Measurements from ENCODE around the gene GALNT14. TPM values are rescaled to one million over a fixed set of nuclear protein-coding genes. Genes with fewer than 3 reads are reported as not detected.

The GALNT14 gene
- total RNA-seq, 2 donors from 2014 or later = 0.15 to 1.0 TPM

DNA sequence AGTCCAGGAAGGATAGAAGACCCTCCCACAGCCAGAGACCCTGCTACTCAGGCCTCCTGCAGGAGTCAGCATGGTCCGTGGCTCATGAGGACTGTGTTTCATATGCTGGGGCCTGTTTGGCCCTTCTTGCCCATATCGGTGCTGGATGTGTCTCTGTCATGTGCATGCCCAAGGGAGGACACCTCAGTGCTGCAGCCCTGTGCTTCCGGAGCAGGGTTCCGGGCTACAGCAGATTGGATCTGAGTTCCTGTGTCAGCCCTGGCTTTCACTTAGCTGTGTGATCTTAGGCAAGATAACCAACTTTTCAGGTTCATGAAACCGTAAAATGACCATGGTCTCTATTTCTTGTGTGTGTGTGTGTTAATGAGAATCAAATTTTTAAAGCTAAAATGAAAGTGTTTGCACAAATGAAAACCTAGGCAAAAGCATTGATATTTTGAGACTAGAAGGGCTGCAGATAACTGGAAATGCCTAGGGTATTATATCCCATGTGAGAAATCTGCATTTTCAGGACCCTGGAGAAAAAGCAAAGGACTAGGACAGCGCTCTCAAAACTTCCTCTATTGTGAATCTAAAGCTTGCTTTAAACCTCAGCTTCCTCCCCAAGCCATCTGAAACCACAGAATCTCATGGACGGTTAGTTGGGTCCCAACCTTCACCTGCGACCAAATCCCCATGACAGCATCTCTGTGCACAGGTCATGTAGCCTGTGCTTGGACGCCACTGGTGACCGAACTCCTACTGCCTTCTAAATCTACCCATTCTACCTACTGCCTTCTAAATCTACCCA is 272.2 kb downstream of the GALNT14 start:
- H3K36me3 ChIP-seq = no peaks in the 10 kb centered on the region
- no peak for DNase-seq (ENCODE audit: low spot score)
- no peak overlapping the region for H3K27ac ChIP-seq
- H3K27me3 ChIP-seq = no peaks in the 10 kb centered on the region
- H3K4me3 ChIP-seq = no peak overlapping the region
- H3K9me3 ChIP-seq = no peaks in the 10 kb centered on the region
- TF ChIP-seq, protein P1, sequence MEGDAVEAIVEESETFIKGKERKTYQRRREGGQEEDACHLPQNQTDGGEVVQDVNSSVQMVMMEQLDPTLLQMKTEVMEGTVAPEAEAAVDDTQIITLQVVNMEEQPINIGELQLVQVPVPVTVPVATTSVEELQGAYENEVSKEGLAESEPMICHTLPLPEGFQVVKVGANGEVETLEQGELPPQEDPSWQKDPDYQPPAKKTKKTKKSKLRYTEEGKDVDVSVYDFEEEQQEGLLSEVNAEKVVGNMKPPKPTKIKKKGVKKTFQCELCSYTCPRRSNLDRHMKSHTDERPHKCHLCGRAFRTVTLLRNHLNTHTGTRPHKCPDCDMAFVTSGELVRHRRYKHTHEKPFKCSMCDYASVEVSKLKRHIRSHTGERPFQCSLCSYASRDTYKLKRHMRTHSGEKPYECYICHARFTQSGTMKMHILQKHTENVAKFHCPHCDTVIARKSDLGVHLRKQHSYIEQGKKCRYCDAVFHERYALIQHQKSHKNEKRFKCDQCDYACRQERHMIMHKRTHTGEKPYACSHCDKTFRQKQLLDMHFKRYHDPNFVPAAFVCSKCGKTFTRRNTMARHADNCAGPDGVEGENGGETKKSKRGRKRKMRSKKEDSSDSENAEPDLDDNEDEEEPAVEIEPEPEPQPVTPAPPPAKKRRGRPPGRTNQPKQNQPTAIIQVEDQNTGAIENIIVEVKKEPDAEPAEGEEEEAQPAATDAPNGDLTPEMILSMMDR (IDR thresholded peaks at IDR 0.05) = no peak
- no peaks in the 10 kb centered on the region for H3K4me1 ChIP-seq

DNA sequence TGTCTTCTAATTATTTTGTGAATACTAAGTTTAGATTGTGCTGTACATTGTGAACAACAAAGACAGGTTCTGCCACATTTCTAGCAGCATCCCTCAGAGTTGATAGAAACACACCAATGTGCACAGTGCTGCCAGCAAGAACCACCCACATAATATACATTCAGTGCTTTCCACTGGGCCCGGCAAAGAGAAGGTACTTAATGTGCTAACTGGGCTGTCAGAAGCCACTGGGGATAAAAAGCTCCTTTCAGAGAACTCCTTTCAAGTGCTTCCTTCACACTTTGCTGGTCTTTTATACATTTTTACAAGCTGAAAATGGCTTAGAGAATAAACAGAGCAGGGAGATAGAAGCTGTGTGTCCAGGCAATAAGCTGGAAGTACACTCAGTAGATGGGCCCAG is 273.0 kb downstream of the GALNT14 start:
- H3K4me3 ChIP-seq = no peak overlapping the region
- no peaks in the 10 kb centered on the region for H3K9me3 ChIP-seq
- H3K27me3 ChIP-seq = no peaks in the 10 kb centered on the region
- DNase-seq (ENCODE audit: low spot score) = no peak
- H3K27ac ChIP-seq = no peak overlapping the region
- H3K36me3 ChIP-seq = no peaks in the 10 kb centered on the region
- no peaks in the 10 kb centered on the region for H3K4me1 ChIP-seq
- TF ChIP-seq, protein P1 (IDR thresholded peaks at IDR 0.05) = no peak

DNA sequence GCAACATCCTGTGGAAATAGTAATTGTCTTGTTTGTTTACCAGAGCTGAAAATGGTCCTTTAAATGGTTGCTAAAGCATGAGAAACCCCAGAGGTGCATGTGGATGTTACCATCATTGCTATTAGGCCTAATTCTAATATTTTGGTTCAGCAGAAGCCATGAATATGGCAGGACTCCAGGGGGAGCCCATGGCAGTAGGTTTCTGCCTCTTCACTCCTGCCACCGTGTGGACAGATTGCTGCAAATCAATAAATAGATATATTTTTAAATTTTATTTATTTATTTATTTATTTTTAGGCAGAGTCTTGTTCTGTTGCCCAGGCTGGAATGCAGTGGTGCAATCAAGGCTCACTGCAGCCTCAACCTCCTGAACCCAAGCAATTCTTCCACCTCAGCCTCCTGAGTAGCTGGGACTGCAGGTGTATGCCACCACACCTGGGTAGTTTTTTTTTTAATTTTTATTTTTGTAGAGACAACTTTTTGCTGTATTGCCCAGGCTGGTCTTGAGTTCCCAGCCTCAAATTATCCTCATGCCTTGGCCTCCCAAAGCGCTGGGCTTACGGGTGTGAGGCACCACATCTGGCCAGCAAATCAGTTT is 276.1 kb downstream of the GALNT14 start:
- Histone ChIP-seq H3K27ac (no peak overlapping the region), H3K27me3 (no peaks in the 10 kb centered on the region), H3K4me3 (no peak overlapping the region), H3K9me3 (no peaks in the 10 kb centered on the region), H3K36me3 (no peaks in the 10 kb centered on the region), H3K4me1 (no peaks in the 10 kb centered on the region)
- DNase-seq (ENCODE audit: low spot score) = no peak
- TF ChIP-seq, protein P1 (IDR thresholded peaks at IDR 0.05) = peak; percentile 36 to 72

DNA sequence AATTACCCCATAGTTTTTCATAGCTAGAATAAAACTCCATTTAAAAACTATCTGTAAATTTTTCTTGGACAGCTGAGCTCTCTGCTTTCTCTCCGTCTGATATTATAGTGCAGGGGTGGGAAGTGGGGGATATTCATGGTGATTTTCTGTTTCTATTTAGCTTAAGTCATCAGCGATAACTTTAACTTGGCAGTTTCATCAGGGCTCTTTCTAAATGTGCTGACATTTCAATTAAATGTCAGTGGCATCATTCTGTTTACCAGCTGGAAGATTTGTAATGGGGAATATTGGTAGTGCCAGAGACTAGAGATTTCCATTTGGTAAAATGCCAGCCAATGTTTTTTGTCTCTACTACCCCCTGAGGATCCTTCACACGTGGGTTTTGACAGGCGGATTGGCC is 277.5 kb downstream of the GALNT14 start:
- Histone ChIP-seq H3K4me3 (no peak overlapping the region), H3K9me3 (no peaks in the 10 kb centered on the region), H3K27me3 (no peaks in the 10 kb centered on the region), H3K27ac (no peak overlapping the region), H3K4me1 (no peaks in the 10 kb centered on the region), H3K36me3 (no peaks in the 10 kb centered on the region)
- TF ChIP-seq, protein P1 (IDR thresholded peaks at IDR 0.05) = no peak
- no peak for DNase-seq (ENCODE audit: low spot score)

Other genes starting within 250 kb of the GALNT14 start
- gene CAPN14, start 79.1 kb upstream of the GALNT14 start, total RNA-seq = under 1 TPM; 0.16 to 0.22 TPM
- gene EHD3, start 95.7 kb upstream of the GALNT14 start, total RNA-seq = 10 to 100 TPM; 10.6 to 12.5 TPM

Measured in right atrium auricular region (tissue), 2 donors.